Skin epidermis (tissue), 12 donors: ENCODE data around the gene FST.

Experiments used
- H3K27ac ChIP-seq, 21 experiments: fragments of 200-600 bp; sonication (generic) in 11 of 21; one replicate each; pipeline ENCODE4 v1.5.0; 2020; ENCODE audit warnings: mild to moderate bottlenecking in 3 of 21, inconsistent platforms in 2 of 21, moderate library complexity in 2 of 21
- H3K4me3 ChIP-seq, 7 experiments: fragments of 200-600 bp; sonication (generic) in 2 of 7; one replicate each; pipeline ENCODE4 v1.5.0; 2020; ENCODE audit warnings: inconsistent platforms in 2 of 7, mild to moderate bottlenecking in 2 of 7, moderate library complexity in 1 of 7

The FST gene

DNA sequence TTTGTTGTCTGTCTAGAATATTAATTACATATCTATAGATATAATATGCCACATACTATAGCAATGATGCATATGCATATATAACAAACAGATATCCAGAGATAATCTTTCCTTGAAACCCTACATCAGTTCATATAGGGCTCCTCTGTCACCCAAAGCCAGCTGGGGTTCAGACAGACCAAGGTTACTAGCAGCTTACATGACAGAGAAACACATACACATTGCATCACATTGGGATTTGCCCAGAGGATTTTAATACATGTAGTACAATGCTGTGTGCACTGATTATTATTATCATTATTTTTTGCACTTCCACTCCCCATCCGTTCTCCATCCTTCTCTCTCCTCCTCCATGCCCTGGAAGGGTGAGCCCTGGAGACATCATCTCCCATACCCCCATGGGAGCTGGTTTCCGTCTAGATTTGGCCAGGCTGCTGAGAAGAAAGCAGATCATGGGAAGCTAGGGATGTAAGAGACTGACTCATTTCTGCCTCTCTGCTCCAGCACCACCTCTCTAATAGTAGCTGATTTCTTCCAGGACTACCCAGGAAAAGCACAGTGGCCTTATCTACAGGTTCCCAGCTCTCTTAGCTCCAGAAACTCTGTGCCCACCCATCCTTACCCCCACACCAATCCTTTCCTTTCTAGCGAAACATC is 23.3 kb downstream of the FST start:
- H3K4me3 ChIP-seq: no peak overlapping the region
- no peak overlapping the region for H3K27ac ChIP-seq

DNA sequence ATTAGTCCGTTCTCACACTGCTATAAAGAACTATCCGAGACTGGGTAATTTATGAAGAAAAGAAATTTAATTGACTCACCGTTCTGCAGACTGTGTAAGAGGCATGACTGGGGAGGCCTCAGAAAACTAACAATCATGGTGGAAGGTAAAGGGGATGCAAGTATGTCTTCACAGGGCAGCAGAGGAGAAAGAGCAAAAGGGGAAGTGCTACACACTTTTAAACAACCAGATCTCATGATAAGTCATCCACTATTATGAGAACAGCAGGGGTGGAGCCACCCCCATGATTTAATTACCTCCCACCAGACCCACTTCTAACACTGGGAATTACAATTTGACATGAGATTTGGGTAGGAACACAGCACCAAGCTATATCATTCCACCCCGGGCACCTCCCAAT is 26.6 kb downstream of the FST start:
- Histone ChIP-seq H3K4me3 (no peak overlapping the region), H3K27ac (no peak overlapping the region)

DNA sequence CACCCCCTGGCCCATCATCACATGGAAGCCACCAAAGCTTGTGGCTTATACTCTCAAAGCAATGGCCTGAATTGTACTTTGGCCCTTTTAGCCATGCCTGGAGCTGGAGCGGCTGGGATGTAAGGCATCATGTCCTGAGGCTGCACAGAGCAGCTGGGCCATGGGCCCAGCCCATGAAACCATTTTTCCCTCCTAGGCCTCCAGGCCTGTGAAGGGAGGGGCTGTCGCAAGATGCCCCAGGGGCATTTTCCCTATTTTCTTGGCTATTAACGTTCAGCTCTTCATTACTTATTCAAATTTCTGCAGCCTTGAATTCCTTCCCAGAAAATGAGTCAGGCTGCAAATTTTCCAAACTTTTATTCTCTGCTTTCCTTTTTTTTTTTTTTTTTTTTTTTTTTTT is 27.7 kb downstream of the FST start:
- no peak overlapping the region for H3K27ac ChIP-seq
- H3K4me3 ChIP-seq: no peak overlapping the region

GRCh38 chr5:53512539-53512938 is 32.1 kb downstream of the FST start:
- no peak overlapping the region for H3K27ac ChIP-seq

GRCh38 chr5:53515988-53516387 is 35.6 kb downstream of the FST start:
- no peak overlapping the region for H3K4me3 ChIP-seq
- H3K27ac ChIP-seq: no peak overlapping the region

More at GRCh38 chr5:53512539-53512938, 32.1 kb downstream of the FST start:
- no peak overlapping the region for H3K4me3 ChIP-seq

GRCh38 chr5:53520813-53521212 is 40.4 kb downstream of the FST start:
- H3K27ac ChIP-seq: no peak overlapping the region
- no peak overlapping the region for H3K4me3 ChIP-seq
